GM12872 (cell line): ENCODE measurements around the gene ASTL.

Experiments
- TF ChIP-seq, protein P1 (sequence below): IDR thresholded peaks from 3 replicates; pipeline ENCODE4 v1.5.1; 2011; ENCODE audit warnings: low read depth, mild to moderate bottlenecking, low read length, moderate library complexity; ENCODE audit not compliant: insufficient read depth

ASTL gene

DNA sequence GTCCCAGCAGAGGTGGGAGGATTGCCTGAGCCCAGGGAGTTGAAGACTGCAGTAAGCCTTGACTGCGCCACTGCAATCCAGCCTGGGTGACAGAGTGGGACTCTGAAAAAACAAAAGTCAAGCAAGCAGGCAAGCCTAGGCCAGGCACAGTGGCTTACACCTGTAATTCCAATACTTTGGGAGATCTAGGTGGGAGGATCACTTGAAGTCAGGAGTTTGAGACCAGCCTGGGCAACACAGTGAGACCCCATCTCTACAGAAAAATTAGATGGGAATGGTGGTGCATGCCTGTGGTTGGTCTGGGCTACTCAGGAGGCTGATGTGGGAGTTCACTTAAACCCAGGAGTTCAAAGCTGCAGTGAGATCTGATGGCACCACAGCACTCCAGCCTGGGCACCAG lies 41.7 kb upstream of the ASTL start:
- TF ChIP-seq, protein P1, sequence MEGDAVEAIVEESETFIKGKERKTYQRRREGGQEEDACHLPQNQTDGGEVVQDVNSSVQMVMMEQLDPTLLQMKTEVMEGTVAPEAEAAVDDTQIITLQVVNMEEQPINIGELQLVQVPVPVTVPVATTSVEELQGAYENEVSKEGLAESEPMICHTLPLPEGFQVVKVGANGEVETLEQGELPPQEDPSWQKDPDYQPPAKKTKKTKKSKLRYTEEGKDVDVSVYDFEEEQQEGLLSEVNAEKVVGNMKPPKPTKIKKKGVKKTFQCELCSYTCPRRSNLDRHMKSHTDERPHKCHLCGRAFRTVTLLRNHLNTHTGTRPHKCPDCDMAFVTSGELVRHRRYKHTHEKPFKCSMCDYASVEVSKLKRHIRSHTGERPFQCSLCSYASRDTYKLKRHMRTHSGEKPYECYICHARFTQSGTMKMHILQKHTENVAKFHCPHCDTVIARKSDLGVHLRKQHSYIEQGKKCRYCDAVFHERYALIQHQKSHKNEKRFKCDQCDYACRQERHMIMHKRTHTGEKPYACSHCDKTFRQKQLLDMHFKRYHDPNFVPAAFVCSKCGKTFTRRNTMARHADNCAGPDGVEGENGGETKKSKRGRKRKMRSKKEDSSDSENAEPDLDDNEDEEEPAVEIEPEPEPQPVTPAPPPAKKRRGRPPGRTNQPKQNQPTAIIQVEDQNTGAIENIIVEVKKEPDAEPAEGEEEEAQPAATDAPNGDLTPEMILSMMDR: no peak

DNA sequence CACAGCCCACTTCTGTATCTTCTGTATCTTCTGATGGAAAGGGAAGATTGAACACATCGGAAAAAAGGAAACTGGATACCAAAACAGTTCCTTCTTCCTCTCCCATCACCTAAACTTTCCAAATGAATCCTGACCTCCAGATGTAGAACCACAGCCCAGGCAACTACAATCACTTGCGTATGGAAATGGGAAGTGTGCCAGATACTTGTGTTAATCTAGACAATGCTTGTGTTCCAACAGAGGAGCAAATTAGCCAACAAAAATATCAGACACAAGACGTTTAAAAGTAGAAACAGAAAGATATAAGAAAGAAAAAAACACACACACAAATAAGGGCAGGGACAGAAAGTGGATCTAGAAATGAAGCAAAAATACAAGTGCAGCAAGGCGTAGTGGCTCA lies 38.4 kb upstream of the ASTL start:
- TF ChIP-seq, protein P1: no peak

DNA sequence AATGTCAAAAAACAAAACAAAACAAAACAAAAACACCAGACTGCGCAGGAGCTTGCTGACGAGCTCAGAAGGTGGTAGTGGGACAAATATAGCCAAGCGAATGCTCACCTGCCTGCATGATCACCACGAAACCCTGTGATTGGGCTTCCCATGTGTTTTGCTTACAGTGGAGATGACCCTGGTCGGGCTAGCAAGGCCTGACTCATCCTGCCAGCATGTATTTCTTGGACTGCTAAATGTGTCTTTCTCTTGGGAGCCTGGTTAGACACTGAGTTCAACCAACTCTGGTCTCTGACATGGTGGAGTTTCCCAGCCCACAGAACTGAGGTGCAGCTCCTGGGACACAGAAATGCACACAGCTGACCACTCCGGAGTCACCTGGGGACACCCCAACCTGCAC lies 37.6 kb upstream of the ASTL start:
- TF ChIP-seq, protein P1: no peak

DNA sequence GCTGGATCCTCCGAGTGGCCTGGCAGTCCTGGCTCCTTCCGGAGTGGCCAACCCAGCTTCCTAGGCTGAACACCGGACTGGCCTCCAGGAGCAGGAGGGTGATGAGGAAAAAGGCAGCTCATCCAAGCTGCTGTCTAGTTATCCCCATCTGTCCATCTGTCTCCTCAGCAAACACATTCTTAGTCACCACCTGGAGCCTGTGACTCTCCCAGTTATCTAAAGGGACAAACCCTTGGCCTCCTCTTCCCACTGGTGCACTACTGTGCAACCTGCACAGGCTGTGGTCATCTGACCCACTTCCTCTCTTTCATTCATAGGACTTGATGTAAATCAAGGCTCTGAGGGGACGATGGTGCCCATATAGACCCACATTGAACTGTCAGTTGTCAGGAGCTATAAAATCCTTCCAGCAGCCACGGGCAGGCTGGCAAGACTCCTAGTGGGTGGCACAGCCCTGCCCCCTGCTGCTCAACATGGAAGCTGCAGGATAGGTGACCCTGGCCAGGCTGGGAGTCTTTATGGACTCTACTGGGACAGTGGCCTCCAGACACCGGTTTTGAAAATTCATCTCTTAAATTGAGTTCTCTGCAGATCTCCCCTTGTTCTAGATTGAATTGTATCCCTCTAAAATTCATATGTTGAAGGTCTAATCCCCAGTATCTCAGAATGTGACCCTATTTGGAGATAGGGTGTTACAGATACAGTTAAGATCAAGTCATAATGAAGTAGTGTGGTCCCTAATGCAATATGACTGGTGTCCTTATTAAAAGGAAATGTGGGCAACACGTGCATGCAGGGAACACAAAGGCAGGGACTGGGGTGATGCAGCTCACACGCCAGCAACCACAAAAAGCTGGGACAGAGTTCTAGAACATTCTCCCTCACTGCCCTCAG lies 36.2 kb upstream of the ASTL start:
- TF ChIP-seq, protein P1: peak; percentile 96

DNA sequence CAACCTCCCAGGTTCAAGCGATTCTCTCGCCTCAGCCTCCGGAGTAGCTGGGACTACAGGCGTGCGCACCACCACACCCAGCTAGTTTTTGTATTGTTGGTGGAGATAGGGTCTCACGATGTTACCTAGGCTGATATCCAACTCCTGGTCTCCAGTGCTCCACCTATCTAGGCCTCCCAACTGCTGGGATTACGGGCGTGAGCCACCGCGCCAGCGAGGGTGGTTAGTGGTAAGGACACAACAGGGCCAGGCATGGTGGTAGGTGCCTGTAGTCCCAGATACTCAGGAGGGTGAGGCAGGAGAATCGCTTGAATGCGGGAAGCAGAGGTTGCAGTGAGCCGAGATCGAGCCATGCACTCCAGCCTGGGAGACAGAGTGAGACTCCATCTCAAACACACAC lies 33.5 kb upstream of the ASTL start:
- TF ChIP-seq, protein P1: no peak

DNA sequence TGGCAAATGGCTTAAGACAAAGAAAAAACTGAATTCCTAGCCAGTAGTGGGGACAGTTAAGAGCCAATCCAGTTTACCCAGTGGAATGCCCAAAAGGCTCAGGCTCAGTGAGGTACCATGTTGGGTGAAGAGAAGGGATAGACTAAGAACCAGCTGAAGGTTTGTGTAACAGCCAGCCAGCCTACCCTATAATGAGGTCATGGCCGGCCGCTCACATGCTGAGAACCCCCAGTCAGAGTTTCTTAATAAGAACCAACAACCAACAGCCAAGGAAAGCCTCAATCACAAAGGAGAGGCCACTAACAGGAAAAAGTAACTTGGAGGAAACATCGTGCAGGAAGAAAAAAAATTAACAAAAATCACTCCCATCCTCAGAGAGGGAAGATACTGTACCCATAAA lies 32.3 kb upstream of the ASTL start:
- TF ChIP-seq, protein P1: no peak

DNA sequence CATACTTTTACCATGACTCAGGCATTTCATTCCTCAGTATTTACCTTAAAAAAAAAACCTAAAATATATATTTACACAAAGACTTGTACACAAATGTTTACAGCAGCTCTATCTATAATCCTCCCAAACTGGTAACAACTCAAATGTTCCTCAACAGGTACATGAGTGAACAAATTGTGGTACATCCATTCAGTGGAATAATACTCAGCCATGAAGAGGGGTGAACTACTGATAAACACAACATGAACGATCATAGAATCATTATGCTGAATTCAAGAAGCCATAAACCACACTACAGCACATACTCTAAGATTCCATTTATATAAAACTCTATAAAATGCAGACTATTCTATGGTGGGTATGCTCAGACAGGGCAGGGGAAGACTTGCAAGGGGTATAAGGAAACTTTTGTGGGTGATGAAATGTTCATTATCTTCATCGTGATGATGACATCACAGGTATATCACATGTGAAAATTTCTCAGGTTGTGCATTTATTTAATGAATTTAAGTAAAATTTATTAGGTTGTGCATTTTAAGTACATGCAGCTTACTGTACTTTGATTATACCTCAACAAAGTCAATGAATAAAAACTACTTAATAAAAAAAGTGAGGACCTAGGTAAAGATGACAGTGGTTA lies 31.7 kb upstream of the ASTL start:
- TF ChIP-seq, protein P1: no peak
